SK-N-SH treated with all-trans-retinoic acid at 6 μM for 48 hours (cell line): ENCODE measurements around the gene VGLL2.

Source experiments
- ATAC-seq: fragments of 200-7000 bp; cut with Tn5 transposase; 3 replicates; pipeline ENCODE4 v1.9.1; 2020; ENCODE audit warnings: mild to moderate bottlenecking, moderate library complexity
- ARNTL ChIP-seq: fragments of 450-650 bp; formaldehyde crosslinking; IDR thresholded peaks from 2 replicates; pipeline ENCODE4 v1.5.0; 2020; ENCODE audit warnings: low read depth, mild to moderate bottlenecking, moderate library complexity, borderline replicate concordance
- BACH2 ChIP-seq: fragments of 250-450 bp; sonication (Bioruptor Pico); IDR thresholded peaks from 2 replicates; pipeline ENCODE4 v1.9.0; 2021; ENCODE audit warnings: mild to moderate bottlenecking, borderline replicate concordance
- CSDC2 ChIP-seq: fragments of 250-450 bp; sonication (Bioruptor Pico); IDR thresholded peaks from 2 replicates; pipeline ENCODE4 v1.5.0; 2020; ENCODE audit warnings: mild to moderate bottlenecking, moderate library complexity
- ESRRG ChIP-seq: fragments of 250-450 bp; sonication (Bioruptor Pico); IDR thresholded peaks from 2 replicates; pipeline ENCODE4 v1.6.1; 2021; ENCODE audit warnings: mild to moderate bottlenecking
- GLIS3 ChIP-seq: fragments of 250-450 bp; sonication (Bioruptor Pico); IDR thresholded peaks from 2 replicates; pipeline ENCODE4 v1.5.0; 2020; ENCODE audit warnings: mild to moderate bottlenecking, moderate library complexity
- ISL1 ChIP-seq: fragments of 250-450 bp; sonication (Bioruptor Pico); IDR thresholded peaks from 2 replicates; pipeline ENCODE4 v2.1.2; 2022; ENCODE audit warnings: mild to moderate bottlenecking, moderate library complexity
- OSR1 ChIP-seq: fragments of 250-450 bp; sonication (Bioruptor Pico); IDR thresholded peaks from 2 replicates; pipeline ENCODE4 v1.8.0; 2022; ENCODE audit warnings: moderate library complexity, mild to moderate bottlenecking, inconsistent platforms
- PPARA ChIP-seq: fragments of 250-450 bp; sonication (Bioruptor Pico); IDR thresholded peaks from 2 replicates; pipeline ENCODE4 v1.5.0; 2020; ENCODE audit warnings: mild to moderate bottlenecking, borderline replicate concordance
- RARB ChIP-seq: fragments of 250-450 bp; sonication (Bioruptor Pico); IDR thresholded peaks from 2 replicates; pipeline ENCODE4 v1.8.0; 2021; ENCODE audit warnings: mild to moderate bottlenecking, moderate library complexity
- SNAI2 ChIP-seq: fragments of 250-450 bp; sonication (Bioruptor Pico); IDR thresholded peaks from 2 replicates; pipeline ENCODE4 v1.5.0; 2020; ENCODE audit warnings: mild to moderate bottlenecking, moderate library complexity
- TCF4 ChIP-seq: fragments of 250-450 bp; sonication (Bioruptor Pico); IDR thresholded peaks from 2 replicates; pipeline ENCODE4 v1.8.0; 2021; ENCODE audit warnings: mild to moderate bottlenecking, moderate library complexity, borderline replicate concordance
- ZC3H10 ChIP-seq: fragments of 250-450 bp; sonication (Bioruptor Pico); IDR thresholded peaks from 2 replicates; pipeline ENCODE4 v1.5.1; 2021; ENCODE audit warnings: mild to moderate bottlenecking, moderate library complexity
- ZFP3 ChIP-seq: fragments of 250-450 bp; sonication (Bioruptor Pico); IDR thresholded peaks from 2 replicates; pipeline ENCODE4 v1.5.0; 2020; ENCODE audit warnings: mild to moderate bottlenecking, moderate library complexity
- ZFP30 ChIP-seq: fragments of 450-650 bp; formaldehyde crosslinking; IDR thresholded peaks from 2 replicates; pipeline ENCODE4 v1.5.0; 2022; ENCODE audit warnings: mild to moderate bottlenecking, moderate library complexity
- ZNF565 ChIP-seq: fragments of 450-650 bp; formaldehyde crosslinking; conservative IDR thresholded peaks from 2 replicates; pipeline ENCODE4 v1.5.0; 2020; ENCODE audit warnings: low read depth, mild to moderate bottlenecking, moderate library complexity
- ZNF70 ChIP-seq: fragments of 450-650 bp; formaldehyde crosslinking; IDR thresholded peaks from 2 replicates; pipeline ENCODE4 v1.5.0; 2020; ENCODE audit warnings: mild to moderate bottlenecking, moderate library complexity
- ZNF8 ChIP-seq: fragments of 450-650 bp; formaldehyde crosslinking; IDR thresholded peaks from 2 replicates; pipeline ENCODE4 v1.5.0; 2020; ENCODE audit warnings: mild to moderate bottlenecking, moderate library complexity
- TF ChIP-seq, protein P1 (sequence below): fragments of 250-450 bp; sonication (Bioruptor Pico); IDR thresholded peaks from 2 replicates; pipeline ENCODE4 v1.8.0; 2021; ENCODE audit warnings: low read depth, mild to moderate bottlenecking, moderate library complexity, borderline replicate concordance
- TF ChIP-seq, protein P2 (sequence below): fragments of 250-450 bp; sonication (Bioruptor Pico); IDR thresholded peaks from 2 replicates; pipeline ENCODE4 v1.5.1; 2021; ENCODE audit warnings: mild to moderate bottlenecking, moderate library complexity
- TF ChIP-seq, protein P3 (sequence below): fragments of 250-450 bp; sonication (Bioruptor Pico); IDR thresholded peaks from 2 replicates; pipeline ENCODE4 v1.5.0; 2020; ENCODE audit warnings: mild to moderate bottlenecking, moderate library complexity
- TF ChIP-seq, protein P4 (sequence below): fragments of 250-450 bp; sonication (Bioruptor Pico); IDR thresholded peaks from 2 replicates; pipeline ENCODE4 v1.8.0; 2020; ENCODE audit warnings: mild to moderate bottlenecking, moderate library complexity, borderline replicate concordance

VGLL2 gene

DNA sequence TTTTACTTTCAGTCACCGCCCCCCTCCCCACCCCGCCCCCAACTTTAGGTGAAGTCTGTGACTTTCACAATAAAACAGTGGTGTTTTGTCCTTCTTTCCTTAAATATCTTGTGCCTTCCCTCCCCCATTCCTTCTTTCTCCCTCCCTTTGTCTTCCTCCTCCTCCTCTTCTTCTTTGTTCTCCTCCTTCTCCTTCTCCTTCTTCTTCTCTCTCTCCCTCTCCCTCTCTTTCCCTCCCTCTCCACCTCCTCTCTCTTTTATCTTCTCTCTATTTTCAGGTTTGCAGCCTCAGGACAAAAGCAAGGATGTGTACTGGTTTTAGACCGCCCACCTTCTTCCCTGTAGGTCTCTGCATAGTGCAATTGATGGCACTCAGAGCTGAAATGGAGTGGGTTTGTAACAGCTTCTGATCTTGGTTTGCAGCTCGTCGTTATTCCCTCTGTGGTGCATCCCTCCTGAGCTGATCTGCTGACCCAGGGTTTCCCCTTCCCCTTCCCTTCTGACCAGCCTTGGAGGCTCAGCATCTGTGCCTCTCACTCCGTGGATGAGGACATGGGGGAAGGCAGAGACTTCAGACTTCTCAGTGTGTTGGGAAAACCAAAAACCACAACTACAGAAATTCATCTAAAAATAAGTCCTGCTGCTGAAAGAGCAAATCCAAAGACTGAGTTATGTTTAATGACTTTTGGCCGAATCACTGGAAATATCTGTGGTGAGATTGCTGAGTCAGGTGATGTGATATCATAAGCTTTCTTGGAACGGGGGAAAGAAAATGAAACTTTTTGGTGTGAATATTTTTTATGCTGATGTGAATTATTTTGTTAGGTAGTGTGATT lies 6.9 kb downstream of the VGLL2 start:
- no peak for ATAC-seq
- TF ChIP-seq ZFP30 (CRISPR knock-in tag) = no peak
- TF ChIP-seq RARB = no peak
- TF ChIP-seq, protein P1, sequence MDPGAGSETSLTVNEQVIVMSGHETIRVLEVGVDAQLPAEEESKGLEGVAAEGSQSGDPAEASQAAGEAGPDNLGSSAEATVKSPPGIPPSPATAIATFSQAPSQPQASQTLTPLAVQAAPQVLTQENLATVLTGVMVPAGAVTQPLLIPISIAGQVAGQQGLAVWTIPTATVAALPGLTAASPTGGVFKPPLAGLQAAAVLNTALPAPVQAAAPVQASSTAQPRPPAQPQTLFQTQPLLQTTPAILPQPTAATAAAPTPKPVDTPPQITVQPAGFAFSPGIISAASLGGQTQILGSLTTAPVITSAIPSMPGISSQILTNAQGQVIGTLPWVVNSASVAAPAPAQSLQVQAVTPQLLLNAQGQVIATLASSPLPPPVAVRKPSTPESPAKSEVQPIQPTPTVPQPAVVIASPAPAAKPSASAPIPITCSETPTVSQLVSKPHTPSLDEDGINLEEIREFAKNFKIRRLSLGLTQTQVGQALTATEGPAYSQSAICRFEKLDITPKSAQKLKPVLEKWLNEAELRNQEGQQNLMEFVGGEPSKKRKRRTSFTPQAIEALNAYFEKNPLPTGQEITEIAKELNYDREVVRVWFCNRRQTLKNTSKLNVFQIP (CRISPR knock-in tag) = no peak
- TF ChIP-seq OSR1 (CRISPR knock-in tag) = no peak
- TF ChIP-seq CSDC2 (CRISPR knock-in tag) = no peak
- TF ChIP-seq ZNF565 = no peak
- TF ChIP-seq PPARA = no peak
- TF ChIP-seq ZNF70 (CRISPR knock-in tag) = no peak
- no peak for TF ChIP-seq TCF4 (CRISPR knock-in tag)
- TF ChIP-seq, protein P2, sequence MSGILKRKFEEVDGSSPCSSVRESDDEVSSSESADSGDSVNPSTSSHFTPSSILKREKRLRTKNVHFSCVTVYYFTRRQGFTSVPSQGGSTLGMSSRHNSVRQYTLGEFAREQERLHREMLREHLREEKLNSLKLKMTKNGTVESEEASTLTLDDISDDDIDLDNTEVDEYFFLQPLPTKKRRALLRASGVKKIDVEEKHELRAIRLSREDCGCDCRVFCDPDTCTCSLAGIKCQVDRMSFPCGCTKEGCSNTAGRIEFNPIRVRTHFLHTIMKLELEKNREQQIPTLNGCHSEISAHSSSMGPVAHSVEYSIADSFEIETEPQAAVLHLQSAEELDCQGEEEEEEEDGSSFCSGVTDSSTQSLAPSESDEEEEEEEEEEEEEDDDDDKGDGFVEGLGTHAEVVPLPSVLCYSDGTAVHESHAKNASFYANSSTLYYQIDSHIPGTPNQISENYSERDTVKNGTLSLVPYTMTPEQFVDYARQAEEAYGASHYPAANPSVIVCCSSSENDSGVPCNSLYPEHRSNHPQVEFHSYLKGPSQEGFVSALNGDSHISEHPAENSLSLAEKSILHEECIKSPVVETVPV (CRISPR knock-in tag) = no peak
- no peak for TF ChIP-seq ARNTL (CRISPR knock-in tag)
- TF ChIP-seq, protein P3, sequence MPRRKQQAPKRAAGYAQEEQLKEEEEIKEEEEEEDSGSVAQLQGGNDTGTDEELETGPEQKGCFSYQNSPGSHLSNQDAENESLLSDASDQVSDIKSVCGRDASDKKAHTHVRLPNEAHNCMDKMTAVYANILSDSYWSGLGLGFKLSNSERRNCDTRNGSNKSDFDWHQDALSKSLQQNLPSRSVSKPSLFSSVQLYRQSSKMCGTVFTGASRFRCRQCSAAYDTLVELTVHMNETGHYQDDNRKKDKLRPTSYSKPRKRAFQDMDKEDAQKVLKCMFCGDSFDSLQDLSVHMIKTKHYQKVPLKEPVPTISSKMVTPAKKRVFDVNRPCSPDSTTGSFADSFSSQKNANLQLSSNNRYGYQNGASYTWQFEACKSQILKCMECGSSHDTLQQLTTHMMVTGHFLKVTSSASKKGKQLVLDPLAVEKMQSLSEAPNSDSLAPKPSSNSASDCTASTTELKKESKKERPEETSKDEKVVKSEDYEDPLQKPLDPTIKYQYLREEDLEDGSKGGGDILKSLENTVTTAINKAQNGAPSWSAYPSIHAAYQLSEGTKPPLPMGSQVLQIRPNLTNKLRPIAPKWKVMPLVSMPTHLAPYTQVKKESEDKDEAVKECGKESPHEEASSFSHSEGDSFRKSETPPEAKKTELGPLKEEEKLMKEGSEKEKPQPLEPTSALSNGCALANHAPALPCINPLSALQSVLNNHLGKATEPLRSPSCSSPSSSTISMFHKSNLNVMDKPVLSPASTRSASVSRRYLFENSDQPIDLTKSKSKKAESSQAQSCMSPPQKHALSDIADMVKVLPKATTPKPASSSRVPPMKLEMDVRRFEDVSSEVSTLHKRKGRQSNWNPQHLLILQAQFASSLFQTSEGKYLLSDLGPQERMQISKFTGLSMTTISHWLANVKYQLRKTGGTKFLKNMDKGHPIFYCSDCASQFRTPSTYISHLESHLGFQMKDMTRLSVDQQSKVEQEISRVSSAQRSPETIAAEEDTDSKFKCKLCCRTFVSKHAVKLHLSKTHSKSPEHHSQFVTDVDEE (CRISPR knock-in tag) = no peak
- TF ChIP-seq GLIS3 (CRISPR knock-in tag) = no peak
- no peak for TF ChIP-seq ESRRG (CRISPR knock-in tag)
- TF ChIP-seq, protein P4, sequence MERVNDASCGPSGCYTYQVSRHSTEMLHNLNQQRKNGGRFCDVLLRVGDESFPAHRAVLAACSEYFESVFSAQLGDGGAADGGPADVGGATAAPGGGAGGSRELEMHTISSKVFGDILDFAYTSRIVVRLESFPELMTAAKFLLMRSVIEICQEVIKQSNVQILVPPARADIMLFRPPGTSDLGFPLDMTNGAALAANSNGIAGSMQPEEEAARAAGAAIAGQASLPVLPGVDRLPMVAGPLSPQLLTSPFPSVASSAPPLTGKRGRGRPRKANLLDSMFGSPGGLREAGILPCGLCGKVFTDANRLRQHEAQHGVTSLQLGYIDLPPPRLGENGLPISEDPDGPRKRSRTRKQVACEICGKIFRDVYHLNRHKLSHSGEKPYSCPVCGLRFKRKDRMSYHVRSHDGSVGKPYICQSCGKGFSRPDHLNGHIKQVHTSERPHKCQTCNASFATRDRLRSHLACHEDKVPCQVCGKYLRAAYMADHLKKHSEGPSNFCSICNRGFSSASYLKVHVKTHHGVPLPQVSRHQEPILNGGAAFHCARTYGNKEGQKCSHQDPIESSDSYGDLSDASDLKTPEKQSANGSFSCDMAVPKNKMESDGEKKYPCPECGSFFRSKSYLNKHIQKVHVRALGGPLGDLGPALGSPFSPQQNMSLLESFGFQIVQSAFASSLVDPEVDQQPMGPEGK (CRISPR knock-in tag) = no peak
- TF ChIP-seq ZC3H10 (CRISPR knock-in tag) = no peak
- TF ChIP-seq ZFP3 = no peak
- no peak for TF ChIP-seq ZNF8 (CRISPR knock-in tag)
- no peak for TF ChIP-seq SNAI2 (CRISPR knock-in tag)

DNA sequence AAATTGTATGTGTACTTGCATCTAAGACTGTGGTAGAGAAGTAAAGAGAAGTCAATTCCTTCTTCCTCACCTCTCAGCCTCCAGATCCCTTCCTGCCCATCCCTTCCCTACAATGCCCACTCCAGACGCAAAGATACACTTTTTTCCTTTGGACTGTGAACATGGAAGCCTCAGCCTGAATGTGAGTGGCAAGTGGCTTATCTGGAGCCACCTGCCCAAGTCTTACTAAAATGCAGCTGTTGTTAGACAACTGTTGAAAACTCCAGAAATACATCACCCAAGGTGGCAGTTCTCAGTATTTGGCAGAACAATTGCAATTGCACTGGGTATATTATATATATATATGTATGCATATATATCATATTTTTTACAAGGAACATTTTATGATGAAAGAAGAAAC lies 7.5 kb downstream of the VGLL2 start:
- ATAC-seq = no peak
- no peak for TF ChIP-seq CSDC2 (CRISPR knock-in tag)
- TF ChIP-seq SNAI2 (CRISPR knock-in tag) = no peak
- no peak for TF ChIP-seq ESRRG (CRISPR knock-in tag)
- TF ChIP-seq, protein P4 (CRISPR knock-in tag) = no peak
- TF ChIP-seq TCF4 (CRISPR knock-in tag) = no peak
- no peak for TF ChIP-seq PPARA
- no peak for TF ChIP-seq ZNF8 (CRISPR knock-in tag)
- TF ChIP-seq ISL1 (CRISPR knock-in tag) = no peak

DNA sequence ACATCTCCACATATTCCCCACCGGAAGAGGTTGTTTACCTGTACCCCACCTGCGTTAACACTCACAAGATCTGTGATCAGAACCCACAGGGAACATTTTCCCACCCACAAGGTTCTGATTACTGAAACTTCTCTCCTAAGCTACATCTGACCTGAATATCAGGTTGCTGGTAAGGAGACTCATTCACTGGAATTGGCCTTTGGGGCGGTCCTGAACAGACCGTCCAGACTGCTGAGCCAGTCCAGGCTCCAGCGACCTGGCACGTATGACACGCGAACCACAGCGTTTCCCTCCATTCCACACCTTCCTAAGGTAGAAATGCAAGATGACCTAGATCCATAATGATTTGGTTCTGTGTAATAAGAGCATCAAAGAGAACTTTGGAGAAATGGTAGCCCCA lies 9.8 kb downstream of the VGLL2 start:
- TF ChIP-seq, protein P2 (CRISPR knock-in tag) = no peak
- TF ChIP-seq ZFP3 (no peak), ZC3H10 (CRISPR knock-in tag) (no peak), ZNF565 (no peak), BACH2 (CRISPR knock-in tag) (no peak)
- ATAC-seq = no peak
